Activated CD8-positive, alpha-beta memory T cell treated with anti-CD3 and anti-CD28 coated beads, Interleukin-2, amount 50 U/mL, for 1 hour (primary cell): ENCODE measurements around the gene ZNF532.
"Not testable (repeated sequence)": the region's sequence is repeated elsewhere in the genome, so short reads cannot be mapped to it uniquely, and the experiment has no call there.

Experiments used
- DNase-seq: peaks from one replicate; pipeline ENCODE4 v3.0.0-alpha.2; 2020; ENCODE audit errors: extremely low read depth

The ZNF532 gene

GRCh38 chr18:58901783-58902182 lies 37.1 kb downstream of the ZNF532 start:
- no peak for DNase-seq

GRCh38 chr18:58902961-58903360 lies 38.3 kb downstream of the ZNF532 start:
- no peak for DNase-seq

GRCh38 chr18:58903533-58903932 lies 38.9 kb downstream of the ZNF532 start:
- no peak for DNase-seq

- no peak for DNase-seq
Observed at GRCh38 chr18:58905777-58906428, 41.2 kb downstream of the ZNF532 start.

GRCh38 chr18:58908006-58908405 lies 43.3 kb downstream of the ZNF532 start:
- DNase-seq: no peak

- DNase-seq: no peak
Observed at GRCh38 chr18:58909521-58909920, 44.8 kb downstream of the ZNF532 start.

- no peak for DNase-seq
Observed at GRCh38 chr18:58911241-58911640, 46.6 kb downstream of the ZNF532 start.

GRCh38 chr18:58911766-58912165 lies 47.1 kb downstream of the ZNF532 start:
- no peak for DNase-seq

- no peak for DNase-seq
Observed at GRCh38 chr18:58915006-58915799, 50.5 kb downstream of the ZNF532 start.

- DNase-seq: no peak
Observed at GRCh38 chr18:58915995-58916394, 51.3 kb downstream of the ZNF532 start.

GRCh38 chr18:58919934-58920333 lies 55.3 kb downstream of the ZNF532 start:
- DNase-seq: not testable (repeated sequence)

- DNase-seq: no peak
Observed at GRCh38 chr18:58922995-58923394, 58.3 kb downstream of the ZNF532 start.

- no peak for DNase-seq
Observed at GRCh38 chr18:58924473-58924872, 59.8 kb downstream of the ZNF532 start.

- no peak for DNase-seq
Observed at GRCh38 chr18:58927659-58928058, 63.0 kb downstream of the ZNF532 start.

GRCh38 chr18:58928386-58928785 lies 63.7 kb downstream of the ZNF532 start:
- no peak for DNase-seq

- no peak for DNase-seq
Observed at GRCh38 chr18:58929206-58929605, 64.5 kb downstream of the ZNF532 start.

GRCh38 chr18:58934356-58934755 lies 69.7 kb downstream of the ZNF532 start:
- DNase-seq: no peak

- no peak for DNase-seq
Observed at GRCh38 chr18:58934933-58935577, 70.4 kb downstream of the ZNF532 start.

GRCh38 chr18:58937071-58937886 lies 72.6 kb downstream of the ZNF532 start:
- DNase-seq: no peak

- no peak for DNase-seq
Observed at GRCh38 chr18:58937887-58938267, 73.2 kb downstream of the ZNF532 start.

- no peak for DNase-seq
Observed at GRCh38 chr18:58941426-58942099, 76.9 kb downstream of the ZNF532 start.
